ENCODE results near the gene CDH4.

Gene CDH4

GRCh38 chr20:61808447-61808846, 556.4 kb downstream of the CDH4 start:
- Histone ChIP-seq H3K27me3 (ENCODE audit: insufficient read depth, low read length, poor library complexity) (no peaks in the 10 kb centered on the region), H3K36me3 (ENCODE audit: control insufficient read depth, insufficient read depth, low read length) (no peaks in the 10 kb centered on the region), H3K79me1 (ENCODE audit: low read length) (no peaks in the 10 kb centered on the region), H4K8ac (ENCODE audit: low read depth, low read length) (no peak overlapping the region), H2BK5ac (ENCODE audit: low read length) (no peak overlapping the region), H4K5ac (ENCODE audit: low read length) (no peak overlapping the region), H3K4me2 (ENCODE audit: low read length) (no peak overlapping the region), H3K18ac (ENCODE audit: low read length) (no peak overlapping the region), H3K4me1 (ENCODE audit: control insufficient read depth, low read depth, low read length) (no peaks in the 10 kb centered on the region), H3K79me2 (ENCODE audit: control insufficient read depth, insufficient read depth, low read length) (no peaks in the 10 kb centered on the region), H3K23ac (ENCODE audit: low read length) (no peak overlapping the region), H3K27ac (ENCODE audit: low read depth, low read length) (no peak overlapping the region), H3K4me3 (ENCODE audit: low read length) (no peak overlapping the region), H2BK120ac (ENCODE audit: low read depth, low read length) (no peak overlapping the region), H3K56ac (ENCODE audit: low read length) (no peak overlapping the region), H2BK15ac (replicated peaks; ENCODE audit: low read depth) (no peak overlapping the region), H3K9ac (ENCODE audit: low read length) (no peak overlapping the region), H3K4ac (ENCODE audit: low read depth, low read length) (no peak overlapping the region), H2AK5ac (ENCODE audit: low read length) (no peak overlapping the region)
- WGBS (ENCODE audit: extremely low coverage, insufficient coverage, low lambda C conversion rate), result no CpG with 5 or more reads among the region's 13 CpGs
- DNase-seq, result no peak

- Histone ChIP-seq H2BK120ac (ENCODE audit: low read depth, low read length) (no peak overlapping the region), H3K79me1 (ENCODE audit: low read length) (no peaks in the 10 kb centered on the region), H3K9ac (ENCODE audit: low read length) (no peak overlapping the region), H3K18ac (ENCODE audit: low read length) (no peak overlapping the region), H3K4ac (ENCODE audit: low read depth, low read length) (no peak overlapping the region), H2AK5ac (ENCODE audit: low read length) (no peak overlapping the region), H4K5ac (ENCODE audit: low read length) (no peak overlapping the region), H3K4me2 (ENCODE audit: low read length) (no peak overlapping the region), H3K56ac (ENCODE audit: low read length) (no peak overlapping the region), H2BK5ac (ENCODE audit: low read length) (no peak overlapping the region), H3K79me2 (ENCODE audit: control insufficient read depth, insufficient read depth, low read length) (no peaks in the 10 kb centered on the region), H2BK15ac (replicated peaks; ENCODE audit: low read depth) (no peak overlapping the region), H3K4me1 (ENCODE audit: control insufficient read depth, low read depth, low read length) (no peaks in the 10 kb centered on the region), H3K27me3 (ENCODE audit: insufficient read depth, low read length, poor library complexity) (no peaks in the 10 kb centered on the region), H3K27ac (ENCODE audit: low read depth, low read length) (no peak overlapping the region), H4K8ac (ENCODE audit: low read depth, low read length) (no peak overlapping the region), H3K36me3 (ENCODE audit: control insufficient read depth, insufficient read depth, low read length) (no peaks in the 10 kb centered on the region), H3K4me3 (ENCODE audit: low read length) (no peak overlapping the region), H3K23ac (ENCODE audit: low read length) (no peak overlapping the region)
- WGBS (ENCODE audit: extremely low coverage, insufficient coverage, low lambda C conversion rate), result no CpG with 5 or more reads among the region's 25 CpGs
- no peak for DNase-seq
These were observed 557.1 kb downstream of the CDH4 start for GRCh38 chr20:61809006-61809770.

- no CpG with 5 or more reads among the region's 22 CpGs for WGBS (ENCODE audit: extremely low coverage, insufficient coverage, low lambda C conversion rate)
- H4K8ac ChIP-seq (ENCODE audit: low read depth, low read length), result no peak overlapping the region
- H2BK120ac ChIP-seq (ENCODE audit: low read depth, low read length), result no peak overlapping the region
- H3K79me2 ChIP-seq (ENCODE audit: control insufficient read depth, insufficient read depth, low read length), result no peaks in the 10 kb centered on the region
- H3K27me3 ChIP-seq (ENCODE audit: insufficient read depth, low read length, poor library complexity), result no peaks in the 10 kb centered on the region
- H2AK5ac ChIP-seq (ENCODE audit: low read length), result no peak overlapping the region
- H3K9ac ChIP-seq (ENCODE audit: low read length), result no peak overlapping the region
- no peak overlapping the region for H2BK15ac ChIP-seq (replicated peaks; ENCODE audit: low read depth)
- no peak overlapping the region for H2BK5ac ChIP-seq (ENCODE audit: low read length)
- no peaks in the 10 kb centered on the region for H3K36me3 ChIP-seq (ENCODE audit: control insufficient read depth, insufficient read depth, low read length)
- H3K56ac ChIP-seq (ENCODE audit: low read length), result no peak overlapping the region
- no peak overlapping the region for H3K4me2 ChIP-seq (ENCODE audit: low read length)
- no peak overlapping the region for H3K27ac ChIP-seq (ENCODE audit: low read depth, low read length)
- no peaks in the 10 kb centered on the region for H3K79me1 ChIP-seq (ENCODE audit: low read length)
- H3K18ac ChIP-seq (ENCODE audit: low read length), result no peak overlapping the region
- H3K4ac ChIP-seq (ENCODE audit: low read depth, low read length), result no peak overlapping the region
- no peak for DNase-seq
- H3K4me1 ChIP-seq (ENCODE audit: control insufficient read depth, low read depth, low read length), result no peaks in the 10 kb centered on the region
- no peak overlapping the region for H3K4me3 ChIP-seq (ENCODE audit: low read length)
- no peak overlapping the region for H3K23ac ChIP-seq (ENCODE audit: low read length)
- no peak overlapping the region for H4K5ac ChIP-seq (ENCODE audit: low read length)
These were observed 558.1 kb downstream of the CDH4 start for GRCh38 chr20:61810066-61810737.

DNA sequence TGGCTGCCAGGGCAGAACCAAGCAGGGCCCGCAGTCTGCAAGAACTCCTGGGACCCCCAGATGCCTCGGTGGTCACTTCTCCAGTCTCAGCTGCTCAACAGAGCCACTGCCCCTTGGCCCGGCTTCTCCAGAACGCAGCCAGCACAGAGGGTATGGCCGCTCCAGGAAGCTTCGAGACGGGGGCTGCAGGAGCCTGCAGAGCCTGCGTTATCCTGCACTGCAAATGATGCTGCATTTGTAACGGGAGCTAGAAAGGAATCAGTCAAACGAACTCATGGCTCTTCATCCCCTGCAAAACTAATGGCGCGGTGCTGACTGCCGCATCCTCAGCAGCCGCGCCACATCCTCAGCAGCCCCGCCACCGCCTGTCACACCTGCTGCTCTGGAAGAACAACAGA, 558.7 kb downstream of the CDH4 start:
- Histone ChIP-seq H2BK5ac (ENCODE audit: low read length) (no peak overlapping the region), H3K79me1 (ENCODE audit: low read length) (no peaks in the 10 kb centered on the region), H4K8ac (ENCODE audit: low read depth, low read length) (no peak overlapping the region), H3K9ac (ENCODE audit: low read length) (no peak overlapping the region), H2BK15ac (replicated peaks; ENCODE audit: low read depth) (no peak overlapping the region), H3K18ac (ENCODE audit: low read length) (no peak overlapping the region), H3K27ac (ENCODE audit: low read depth, low read length) (no peak overlapping the region), H2AK5ac (ENCODE audit: low read length) (no peak overlapping the region), H3K79me2 (ENCODE audit: control insufficient read depth, insufficient read depth, low read length) (no peaks in the 10 kb centered on the region), H3K27me3 (ENCODE audit: insufficient read depth, low read length, poor library complexity) (no peaks in the 10 kb centered on the region), H3K56ac (ENCODE audit: low read length) (no peak overlapping the region), H3K23ac (ENCODE audit: low read length) (no peak overlapping the region), H3K4ac (ENCODE audit: low read depth, low read length) (no peak overlapping the region), H2BK120ac (ENCODE audit: low read depth, low read length) (no peak overlapping the region), H3K4me1 (ENCODE audit: control insufficient read depth, low read depth, low read length) (no peaks in the 10 kb centered on the region), H3K36me3 (ENCODE audit: control insufficient read depth, insufficient read depth, low read length) (no peaks in the 10 kb centered on the region), H3K4me2 (ENCODE audit: low read length) (no peak overlapping the region), H4K5ac (ENCODE audit: low read length) (no peak overlapping the region), H3K4me3 (ENCODE audit: low read length) (no peak overlapping the region)
- no CpG with 5 or more reads among the region's 17 CpGs for WGBS (ENCODE audit: extremely low coverage, insufficient coverage, low lambda C conversion rate)
- no peak for DNase-seq

DNA sequence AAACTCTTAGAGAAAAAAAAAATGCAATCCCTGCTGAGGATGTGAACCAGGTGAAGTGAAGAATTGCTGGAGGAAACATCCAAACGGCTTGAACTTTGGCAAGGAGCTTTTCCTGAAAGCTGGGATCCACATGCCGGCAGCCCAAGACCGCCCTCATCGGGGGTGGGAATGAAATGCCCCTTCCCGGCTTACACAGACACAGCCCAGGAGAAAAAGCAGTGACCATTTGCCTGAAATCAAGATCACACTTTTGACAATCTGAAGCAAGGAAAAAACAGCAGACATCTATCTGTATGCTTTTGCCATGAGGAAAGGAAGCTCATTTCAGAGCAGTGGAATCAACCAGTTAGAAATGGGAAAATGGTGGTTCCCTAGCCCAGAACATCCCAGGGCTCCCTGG, 559.1 kb downstream of the CDH4 start:
- Histone ChIP-seq H3K4me2 (ENCODE audit: low read length) (no peak overlapping the region), H3K4me1 (ENCODE audit: control insufficient read depth, low read depth, low read length) (no peaks in the 10 kb centered on the region), H3K23ac (ENCODE audit: low read length) (no peak overlapping the region), H3K9ac (ENCODE audit: low read length) (no peak overlapping the region), H3K79me1 (ENCODE audit: low read length) (no peaks in the 10 kb centered on the region), H2BK120ac (ENCODE audit: low read depth, low read length) (no peak overlapping the region), H3K27ac (ENCODE audit: low read depth, low read length) (no peak overlapping the region), H3K79me2 (ENCODE audit: control insufficient read depth, insufficient read depth, low read length) (no peaks in the 10 kb centered on the region), H2AK5ac (ENCODE audit: low read length) (no peak overlapping the region), H3K36me3 (ENCODE audit: control insufficient read depth, insufficient read depth, low read length) (no peaks in the 10 kb centered on the region), H3K4ac (ENCODE audit: low read depth, low read length) (no peak overlapping the region), H2BK5ac (ENCODE audit: low read length) (no peak overlapping the region), H3K4me3 (ENCODE audit: low read length) (no peak overlapping the region), H4K8ac (ENCODE audit: low read depth, low read length) (no peak overlapping the region), H2BK15ac (replicated peaks; ENCODE audit: low read depth) (no peak overlapping the region), H3K56ac (ENCODE audit: low read length) (no peak overlapping the region), H3K18ac (ENCODE audit: low read length) (no peak overlapping the region), H4K5ac (ENCODE audit: low read length) (no peak overlapping the region), H3K27me3 (ENCODE audit: insufficient read depth, low read length, poor library complexity) (no peaks in the 10 kb centered on the region)
- DNase-seq, result no peak
- WGBS (ENCODE audit: extremely low coverage, insufficient coverage, low lambda C conversion rate), result no CpG with 5 or more reads among the region's 5 CpGs

Data from mesendoderm (in vitro differentiated cells).